NCI-H345 (cell line): ENCODE data around the gene CD96.

Experiments
- DNase-seq: peaks from one replicate; lab custom pipeline; 2025; lab: John Stamatoyannopoulos, UW

The CD96 gene

GRCh38 chr3:111676211-111677006, 134.4 kb downstream of the CD96 start:
- no peak for DNase-seq

- no peak for DNase-seq
Measured at GRCh38 chr3:111677007-111677392, 135.0 kb downstream of the CD96 start.

GRCh38 chr3:111681661-111682426, 139.8 kb downstream of the CD96 start:
- no peak for DNase-seq

GRCh38 chr3:111684640-111685039, 142.6 kb downstream of the CD96 start:
- no peak for DNase-seq

GRCh38 chr3:111688190-111688800, 146.3 kb downstream of the CD96 start:
- no peak for DNase-seq

GRCh38 chr3:111690242-111690641, 148.2 kb downstream of the CD96 start:
- DNase-seq, result peak; percentile 88

- peak; percentile 31 for DNase-seq
Measured at GRCh38 chr3:111691293-111691909, 149.4 kb downstream of the CD96 start.

GRCh38 chr3:111692593-111693552, 150.9 kb downstream of the CD96 start:
- no peak for DNase-seq

- no peak for DNase-seq
Measured at GRCh38 chr3:111694471-111694870, 152.5 kb downstream of the CD96 start.

GRCh38 chr3:111695636-111696117, 153.7 kb downstream of the CD96 start:
- DNase-seq, result no peak

GRCh38 chr3:111700054-111700453, 158.1 kb downstream of the CD96 start:
- no peak for DNase-seq

- DNase-seq, result no peak
Measured at GRCh38 chr3:111701292-111701906, 159.4 kb downstream of the CD96 start.
